GM18519 (cell line): Measurements from ENCODE around the gene SPAG16.
A peak's percentile ranks its signal among the peaks of the same experiment; 100 is the strongest.

Experiments used
- ATAC-seq: cut with Tn5 transposase; IDR thresholded peaks from one replicate; pipeline ENCODE4 v1.9.1; 2021; ENCODE audit warnings: mild to moderate bottlenecking, moderate library complexity; ENCODE audit not compliant: unreplicated experiment, low FRiP score

Gene SPAG16

GRCh38 chr2:214127170-214127569 is 842.9 kb downstream of the SPAG16 start:
- no peak for ATAC-seq

GRCh38 chr2:214127571-214127970 is 843.3 kb downstream of the SPAG16 start:
- ATAC-seq, result no peak

GRCh38 chr2:214128040-214128439 is 843.8 kb downstream of the SPAG16 start:
- no peak for ATAC-seq

- no peak for ATAC-seq
These were observed 845.9 kb downstream of the SPAG16 start for GRCh38 chr2:214130114-214130513.

GRCh38 chr2:214135966-214136365 is 851.7 kb downstream of the SPAG16 start:
- ATAC-seq, result no peak

- no peak for ATAC-seq
These were observed 854.5 kb downstream of the SPAG16 start for GRCh38 chr2:214138779-214139178.

- ATAC-seq, result no peak
These were observed 855.5 kb downstream of the SPAG16 start for GRCh38 chr2:214139630-214140284.

GRCh38 chr2:214156971-214157370 is 872.7 kb downstream of the SPAG16 start:
- peak; percentile 65 for ATAC-seq

- no peak for ATAC-seq
These were observed 874.6 kb downstream of the SPAG16 start for GRCh38 chr2:214158851-214159250.

- ATAC-seq, result no peak
These were observed 885.0 kb downstream of the SPAG16 start for GRCh38 chr2:214169281-214169680.

GRCh38 chr2:214169736-214170135 is 885.5 kb downstream of the SPAG16 start:
- ATAC-seq, result no peak

- no peak for ATAC-seq
These were observed 890.3 kb downstream of the SPAG16 start for GRCh38 chr2:214174563-214174962.

- ATAC-seq, result no peak
These were observed 895.8 kb downstream of the SPAG16 start for GRCh38 chr2:214180071-214180470.

GRCh38 chr2:214180686-214181085 is 896.4 kb downstream of the SPAG16 start:
- no peak for ATAC-seq

GRCh38 chr2:214184461-214184860 is 900.2 kb downstream of the SPAG16 start:
- no peak for ATAC-seq

- ATAC-seq, result no peak
These were observed 901.3 kb downstream of the SPAG16 start for GRCh38 chr2:214185546-214185945.

- no peak for ATAC-seq
These were observed 908.4 kb downstream of the SPAG16 start for GRCh38 chr2:214192711-214193110.

- no peak for ATAC-seq
These were observed 909.7 kb downstream of the SPAG16 start for GRCh38 chr2:214193943-214194342.

- ATAC-seq, result no peak
These were observed 912.0 kb downstream of the SPAG16 start for GRCh38 chr2:214196260-214196659.

GRCh38 chr2:214201892-214202291 is 917.6 kb downstream of the SPAG16 start:
- ATAC-seq, result no peak

GRCh38 chr2:214203214-214203613 is 919.0 kb downstream of the SPAG16 start:
- ATAC-seq, result no peak

- no peak for ATAC-seq
These were observed 919.6 kb downstream of the SPAG16 start for GRCh38 chr2:214203744-214204289.
